NCI-H146 treated with DMSO at 0.1 percent for 48 hours (cell line): ENCODE data around the gene CHD5.
A peak's percentile ranks its signal among the peaks of the same experiment; 100 is the strongest.

Source experiments
- DNase-seq: peaks from one replicate; lab custom pipeline; 2025; ENCODE audit not compliant: unreplicated experiment; lab: John Stamatoyannopoulos, UW

Gene CHD5

DNA sequence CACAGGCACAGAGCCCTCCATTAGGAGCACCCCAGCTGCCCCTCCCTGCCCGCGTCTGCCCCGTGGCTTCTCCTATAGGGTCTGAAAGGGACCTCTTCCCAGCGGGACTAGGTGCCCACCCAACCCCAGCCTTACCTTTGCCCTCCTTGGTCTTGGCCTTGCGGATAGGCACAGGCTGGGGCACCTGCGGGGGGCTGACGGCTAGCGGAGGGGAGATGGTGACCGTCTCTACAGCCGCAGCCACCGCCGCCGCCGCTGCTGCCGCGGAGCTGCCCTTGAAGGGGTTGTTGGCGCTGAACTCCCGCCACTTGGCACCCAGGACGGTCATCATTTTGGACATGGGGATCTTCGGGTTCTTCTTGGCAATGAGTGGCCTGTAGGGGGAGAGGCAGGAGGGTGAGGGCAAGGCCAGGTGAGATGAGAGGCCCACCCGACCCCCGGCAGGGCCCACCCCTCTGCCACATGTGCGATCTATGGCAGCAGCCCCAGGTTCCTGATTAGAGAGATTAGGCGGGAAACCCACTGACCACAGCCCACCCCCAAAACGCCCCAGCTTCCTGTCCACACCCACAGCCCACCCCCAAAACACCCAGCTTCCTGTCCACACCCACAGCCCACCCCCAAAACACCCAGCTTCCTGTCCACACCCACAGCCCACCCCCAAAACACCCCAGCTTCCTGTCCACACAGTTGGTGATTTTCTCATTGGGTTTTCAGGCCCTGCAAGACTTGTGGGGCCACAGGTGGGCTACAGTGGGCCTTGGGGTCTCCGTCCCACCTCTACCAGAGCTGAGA is 25.4 kb downstream of the CHD5 start:
- DNase-seq, result no peak

GRCh38 chr1:6152882-6153281 is 27.2 kb downstream of the CHD5 start:
- DNase-seq, result peak; percentile 47

- no peak for DNase-seq
Measured at GRCh38 chr1:6152181-6152580, 27.9 kb downstream of the CHD5 start.

GRCh38 chr1:6151291-6151822 is 28.8 kb downstream of the CHD5 start:
- no peak for DNase-seq

DNA sequence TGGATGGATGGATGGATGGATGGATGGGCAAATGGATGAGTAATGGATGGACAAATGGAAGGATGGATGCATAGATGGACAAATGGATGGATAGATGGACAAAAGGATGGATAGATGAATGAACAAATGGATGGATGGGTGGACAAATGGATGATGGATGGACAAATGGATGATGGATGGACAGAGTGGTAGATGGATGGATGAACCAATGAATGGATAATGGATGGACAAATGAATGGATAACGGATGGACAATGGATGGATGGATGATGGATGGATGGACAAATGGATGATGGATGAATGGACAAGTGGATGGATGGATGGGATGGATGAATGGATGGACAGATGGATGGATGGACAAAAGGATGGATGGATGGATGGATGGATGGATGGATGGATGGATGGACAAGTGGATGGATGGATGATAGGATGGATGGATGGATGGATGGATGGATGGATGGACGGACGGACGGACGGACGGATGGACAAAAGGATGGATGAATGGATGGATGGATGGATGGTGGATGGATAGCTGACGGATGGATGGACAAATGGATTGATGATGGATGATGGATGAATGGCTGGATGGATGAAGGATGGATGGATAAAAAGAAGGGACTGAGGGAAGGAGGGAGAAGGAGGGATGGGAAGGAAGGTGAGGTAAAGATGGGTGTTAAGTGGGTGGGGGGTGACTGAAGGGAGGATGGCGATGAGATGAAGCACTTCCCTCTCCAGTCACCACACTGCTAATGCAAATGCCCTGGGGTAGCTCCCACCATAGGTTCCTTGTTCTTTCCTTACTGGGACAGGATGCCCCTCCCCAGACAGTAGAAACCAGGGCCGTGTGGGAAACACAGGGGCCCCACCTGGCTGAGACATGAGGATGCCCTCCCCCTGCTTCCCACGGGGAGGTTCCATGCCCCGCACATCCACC is 29.8 kb downstream of the CHD5 start:
- no peak for DNase-seq

- DNase-seq, result no peak
Measured at GRCh38 chr1:6149597-6149996, 30.5 kb downstream of the CHD5 start.

GRCh38 chr1:6148497-6149241 is 31.5 kb downstream of the CHD5 start:
- DNase-seq, result peak; percentile 57

DNA sequence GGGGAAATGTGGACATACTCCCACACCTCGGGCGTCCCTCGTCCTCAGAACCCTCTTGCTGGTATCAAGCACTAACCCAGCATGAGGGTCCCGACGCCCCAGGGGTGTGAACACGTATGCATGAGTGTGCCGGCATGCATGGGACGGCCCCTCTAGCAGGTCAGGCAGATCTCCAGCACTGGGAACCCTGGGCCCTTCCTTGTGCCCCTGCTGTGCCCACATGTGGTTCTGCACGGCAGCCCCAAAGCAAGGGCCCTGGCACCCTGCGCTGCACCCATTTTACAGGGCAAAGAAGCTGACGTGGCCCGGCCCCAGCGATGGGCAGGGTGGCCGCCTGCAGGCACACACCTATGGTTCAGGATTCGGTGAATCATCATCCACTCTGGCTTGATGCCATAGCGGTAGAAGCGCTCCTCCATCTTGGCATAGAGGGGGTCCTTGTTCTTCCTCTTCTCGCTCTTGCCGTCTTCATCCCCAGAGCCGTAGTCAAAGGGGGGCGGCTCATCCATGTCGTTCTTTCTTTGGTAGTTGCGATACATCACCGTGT is 34.2 kb downstream of the CHD5 start:
- no peak for DNase-seq

DNA sequence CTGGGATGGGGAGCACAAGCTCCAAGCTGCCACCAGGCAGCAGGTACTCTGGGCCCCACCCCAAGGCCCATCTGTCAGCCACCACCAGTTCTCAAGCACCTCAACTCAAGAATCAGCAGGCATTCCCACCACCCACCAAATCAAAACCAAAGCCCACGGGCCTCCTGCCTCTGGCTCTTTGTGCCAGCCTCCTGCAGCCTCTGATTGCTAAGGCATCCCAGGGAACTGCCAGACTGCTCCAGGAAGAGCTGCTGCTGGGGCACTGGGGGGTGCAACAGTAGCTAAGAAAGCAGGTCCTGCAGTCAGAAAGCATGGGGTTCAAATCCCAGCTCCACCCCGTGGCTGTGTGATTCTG is 34.7 kb downstream of the CHD5 start:
- no peak for DNase-seq

DNA sequence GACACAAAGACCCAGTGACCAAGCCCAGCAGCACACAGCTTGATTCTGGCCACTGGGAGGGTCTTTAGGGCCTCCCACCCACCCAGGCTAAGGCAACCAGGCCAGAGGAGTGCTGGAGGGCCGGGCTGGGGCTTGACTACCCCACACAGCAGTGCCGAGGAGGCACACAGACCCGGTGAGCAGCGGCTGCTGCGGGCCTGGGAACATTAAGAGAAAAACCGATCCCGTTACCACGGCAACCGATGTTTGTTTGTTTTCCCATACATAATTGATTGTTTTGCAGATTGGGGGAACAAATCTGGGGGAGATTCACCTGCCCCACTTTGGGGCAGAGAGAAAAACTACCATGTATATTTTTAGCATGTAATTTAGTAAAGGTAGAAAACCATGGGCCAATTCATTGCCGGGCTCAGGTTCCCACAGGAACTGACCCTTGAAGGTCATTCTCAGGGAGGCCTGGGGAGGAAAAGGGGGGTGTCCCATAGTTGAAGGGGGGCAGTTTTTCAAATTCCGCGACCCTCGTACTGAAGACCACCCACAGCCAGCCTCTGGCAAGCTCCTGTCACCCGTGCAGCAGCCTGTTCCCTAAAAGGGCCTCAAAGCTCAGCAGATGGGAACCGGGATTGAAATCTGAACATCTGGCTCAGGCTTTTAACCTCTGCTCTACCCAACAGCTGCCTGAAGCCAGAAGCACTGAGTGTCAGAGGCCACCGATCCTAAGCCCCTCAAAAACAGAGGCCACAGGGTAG is 35.3 kb downstream of the CHD5 start:
- DNase-seq, result no peak

- DNase-seq, result no peak
Measured at GRCh38 chr1:6144175-6144574, 35.9 kb downstream of the CHD5 start.

- no peak for DNase-seq
Measured at GRCh38 chr1:6143395-6143794, 36.7 kb downstream of the CHD5 start.

- DNase-seq, result no peak
Measured at GRCh38 chr1:6142734-6143133, 37.4 kb downstream of the CHD5 start.

DNA sequence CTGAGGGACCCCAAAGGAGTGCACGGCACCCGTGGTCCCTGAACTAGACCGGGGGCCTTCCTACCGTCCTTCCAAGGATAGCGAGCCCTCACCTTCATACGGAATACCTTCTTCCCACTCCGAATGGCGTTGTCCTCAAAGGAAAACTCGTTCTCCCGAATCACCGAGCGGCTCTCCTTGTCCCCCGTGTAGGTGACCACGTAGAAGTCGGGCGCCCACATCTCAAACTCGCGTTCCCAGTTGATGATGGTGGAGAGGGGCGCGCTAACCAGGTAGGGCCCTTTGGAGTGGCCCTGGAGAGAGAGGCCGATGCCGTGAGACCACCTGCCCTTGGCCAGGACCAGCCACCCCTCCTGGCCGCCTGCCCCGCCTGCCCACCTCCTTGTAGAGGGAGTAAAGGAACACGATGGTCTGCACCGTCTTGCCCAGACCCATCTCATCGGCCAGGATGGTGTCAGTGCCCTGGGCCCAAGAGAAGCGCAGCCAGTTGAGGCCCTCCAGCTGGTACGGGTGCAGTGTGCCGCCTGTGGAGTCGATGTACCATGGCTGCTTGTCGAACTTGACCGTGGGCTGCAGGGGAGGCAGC is 38.0 kb downstream of the CHD5 start:
- DNase-seq, result no peak

DNA sequence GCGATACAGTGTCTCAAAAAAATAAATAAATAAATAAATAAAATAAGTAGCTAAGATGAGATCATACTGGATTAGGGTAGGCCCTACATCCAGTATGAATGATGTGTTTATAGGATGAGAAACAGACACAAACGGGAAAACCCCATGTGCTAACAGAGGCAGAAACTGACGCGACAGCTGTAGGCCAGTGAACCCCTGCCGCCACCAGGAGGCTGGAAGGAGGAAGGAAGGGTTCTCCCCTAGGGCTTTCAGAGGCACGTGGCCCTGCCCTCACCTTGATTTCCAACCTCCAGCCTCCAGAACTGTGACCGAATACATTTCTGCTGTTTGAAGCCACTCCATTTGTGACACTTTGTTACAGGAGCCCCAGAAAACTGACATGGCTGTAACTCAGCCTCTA is 38.5 kb downstream of the CHD5 start:
- DNase-seq, result no peak

GRCh38 chr1:6140413-6140812 is 39.7 kb downstream of the CHD5 start:
- DNase-seq, result no peak

DNA sequence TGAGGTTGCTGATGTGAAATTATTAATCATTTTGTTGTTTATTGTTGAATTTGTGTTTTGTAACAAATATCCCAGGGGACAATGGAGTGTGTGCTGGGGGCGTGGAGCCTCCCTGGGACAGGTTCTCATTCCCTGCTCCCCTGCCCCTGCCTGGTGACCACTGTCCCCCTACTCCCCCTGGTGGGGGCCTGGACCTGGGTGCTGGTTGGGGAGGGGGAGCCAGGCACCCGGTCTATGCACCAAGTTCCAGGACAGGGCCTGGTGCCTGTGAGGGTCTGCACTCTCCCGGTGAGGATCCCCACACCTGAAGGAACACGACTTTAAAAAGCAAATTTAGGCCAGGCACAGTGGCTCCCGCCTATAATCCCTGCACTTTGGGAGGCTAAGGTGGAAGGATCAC is 42.4 kb downstream of the CHD5 start:
- DNase-seq, result no peak

GRCh38 chr1:6136516-6137220 is 43.5 kb downstream of the CHD5 start:
- DNase-seq, result no peak
